Activated gamma-delta T cell (primary cell): ENCODE data around the gene CD46.

Experiments used
- DNase-seq: peaks from one replicate; lab custom pipeline; 2025; lab: John Stamatoyannopoulos, UW

CD46 gene

DNA sequence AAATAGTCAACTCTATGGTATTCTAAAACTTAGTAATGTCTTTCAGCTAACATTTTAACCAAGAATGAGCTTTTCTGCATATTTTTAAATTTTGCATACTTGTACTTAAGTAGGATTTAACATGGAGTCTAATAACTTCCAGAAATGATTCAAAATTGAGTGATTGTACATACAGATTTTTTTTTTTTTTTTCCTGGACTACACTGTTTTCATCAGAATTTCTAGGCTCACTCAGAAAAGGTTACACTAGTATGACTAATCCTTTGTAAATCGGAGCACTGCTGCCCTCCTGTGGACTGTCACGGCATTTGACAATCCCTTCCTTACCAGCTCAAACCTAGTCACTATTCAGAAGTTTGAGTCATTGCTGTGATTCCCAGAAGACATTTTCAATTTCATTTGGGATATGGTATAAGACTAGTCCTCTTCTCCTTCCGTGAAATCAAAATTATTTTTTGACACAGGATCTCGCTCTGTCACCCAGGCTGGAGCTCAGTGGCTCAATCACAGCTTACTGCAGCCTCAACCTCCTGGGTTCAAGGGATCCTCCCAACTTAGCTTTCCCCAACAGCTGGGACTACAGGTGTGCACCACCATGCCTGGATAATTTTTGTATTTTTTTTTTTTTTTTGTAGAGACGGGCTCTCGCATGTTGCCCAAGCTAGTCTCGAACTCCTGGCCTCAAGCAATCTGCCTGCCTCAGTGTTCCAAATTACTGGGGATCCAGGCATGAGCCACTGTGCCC lies 45.5 kb downstream of the CD46 start:
- DNase-seq: no peak

GRCh38 chr1:207798847-207799246 lies 47.0 kb downstream of the CD46 start:
- DNase-seq: no peak

GRCh38 chr1:207799989-207800648 lies 48.3 kb downstream of the CD46 start:
- no peak for DNase-seq

GRCh38 chr1:207801819-207802218 lies 50.0 kb downstream of the CD46 start:
- no peak for DNase-seq

DNA sequence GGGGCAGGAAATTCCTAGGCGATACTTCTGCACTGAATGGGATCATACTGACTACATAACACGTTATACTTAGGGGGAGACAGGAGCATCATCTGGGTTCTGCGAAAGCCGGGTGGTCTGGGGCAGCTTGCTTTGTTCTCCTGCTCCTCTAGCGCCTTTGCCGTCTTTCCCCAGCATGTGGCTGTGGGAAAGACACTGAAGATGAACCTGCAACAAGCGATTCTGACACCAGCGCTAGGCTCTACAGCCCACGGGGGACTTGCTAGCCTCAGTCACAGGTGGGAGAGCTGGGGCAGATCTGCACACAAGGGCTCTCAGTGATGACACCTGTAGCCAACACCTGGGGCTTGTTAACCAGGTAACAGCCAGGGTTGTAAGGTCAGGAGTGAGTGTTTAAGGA lies 51.8 kb downstream of the CD46 start:
- DNase-seq: no peak

DNA sequence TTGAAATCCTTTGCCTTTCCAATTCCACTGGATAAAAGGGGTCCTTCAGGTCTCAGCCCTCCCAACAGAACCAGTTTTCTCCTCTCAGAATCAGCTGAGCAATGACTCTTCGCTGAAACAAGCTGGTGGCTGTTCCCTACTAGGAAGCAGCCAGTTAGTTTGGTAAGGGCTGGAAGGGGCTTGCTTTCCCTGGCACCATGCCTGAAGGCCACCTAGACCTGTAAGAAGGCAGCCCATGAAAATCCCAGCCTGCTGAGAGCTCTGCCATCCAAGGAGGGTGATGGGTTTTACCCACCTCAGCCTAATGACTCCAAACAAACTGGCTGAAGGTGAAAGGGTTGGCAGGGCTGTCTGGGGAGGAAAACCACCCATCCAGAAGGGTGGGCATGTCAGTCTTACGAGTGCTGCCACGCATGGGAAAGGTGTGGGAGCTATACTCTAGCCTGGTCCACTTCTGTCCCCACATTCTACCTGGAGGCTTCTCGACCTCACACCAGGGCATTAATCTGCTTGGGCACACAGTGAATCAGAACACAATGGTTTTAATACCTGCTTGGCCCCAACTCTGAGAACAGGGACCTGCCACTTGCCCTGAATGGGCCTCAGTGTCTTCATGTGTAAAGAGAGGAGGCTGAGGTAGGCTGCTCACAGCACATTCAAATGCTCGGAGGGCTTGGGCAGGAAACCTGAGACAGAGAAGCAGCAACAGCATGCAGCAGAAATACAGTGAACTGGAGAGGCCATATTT lies 53.0 kb downstream of the CD46 start:
- no peak for DNase-seq

DNA sequence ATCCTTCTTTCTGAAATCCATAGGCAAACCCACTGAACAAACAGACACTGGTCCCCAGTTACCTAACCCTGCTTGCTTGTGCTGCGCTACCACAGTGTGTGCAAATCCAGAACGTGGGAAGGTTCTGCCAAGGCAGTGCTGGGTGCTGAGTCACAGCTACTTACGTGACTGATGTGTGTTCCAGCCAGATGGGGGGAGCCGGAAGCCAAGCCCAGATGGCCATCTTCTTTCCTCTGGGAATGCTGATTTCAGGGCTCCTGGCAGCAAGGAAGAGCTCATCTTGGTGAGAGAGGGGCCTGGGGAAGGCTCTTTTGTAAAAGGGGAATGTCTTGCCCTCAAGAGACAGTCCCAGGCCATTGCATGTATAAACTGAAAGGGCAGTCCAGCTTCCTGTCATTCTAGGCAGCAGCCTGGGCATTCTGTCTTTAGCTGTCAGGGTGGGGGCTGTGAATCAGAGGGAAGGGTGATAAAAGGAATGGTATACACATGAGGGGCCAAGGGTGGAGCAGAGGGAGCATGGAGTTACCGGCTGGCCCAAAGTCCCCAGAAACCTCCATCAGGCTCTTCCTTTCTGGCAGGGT lies 54.1 kb downstream of the CD46 start:
- DNase-seq: no peak

DNA sequence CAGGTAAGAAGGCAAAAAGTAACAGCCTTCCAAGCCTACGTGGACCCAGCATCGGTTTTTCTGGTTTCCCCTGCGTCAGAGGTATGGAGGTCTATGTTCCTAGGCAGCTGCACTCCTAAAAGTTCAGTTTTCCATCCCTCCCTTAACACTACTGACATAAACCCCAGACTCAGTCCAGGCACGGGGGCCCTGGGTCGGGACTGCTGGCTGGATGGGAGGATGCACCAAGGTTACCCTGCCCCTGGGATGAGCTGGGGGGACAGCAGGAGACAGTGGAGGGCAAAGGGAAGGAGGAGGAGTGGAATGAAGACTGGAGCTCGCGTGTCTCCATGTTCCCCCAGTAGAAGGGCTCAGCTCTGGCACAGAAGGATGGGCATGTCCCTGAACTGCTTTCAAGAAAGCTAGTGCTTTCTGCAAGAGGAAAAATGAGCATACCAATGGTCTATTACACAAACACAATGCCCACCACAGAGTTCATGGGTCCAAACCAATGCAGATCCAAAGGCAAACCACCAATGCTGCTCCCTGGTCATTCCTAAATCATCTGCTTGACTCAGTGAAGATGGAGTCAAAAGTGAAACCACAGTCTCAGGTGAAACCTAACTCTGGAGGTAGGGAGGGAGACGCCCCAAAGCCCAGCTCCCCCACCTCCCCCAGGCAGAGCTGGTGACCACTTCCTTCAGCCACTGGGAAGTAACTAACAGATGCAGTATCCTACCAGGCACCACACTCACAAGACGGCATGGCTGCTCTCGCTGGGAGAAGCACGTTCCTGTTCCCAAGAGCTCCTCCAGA lies 54.9 kb downstream of the CD46 start:
- DNase-seq: no peak

- no peak for DNase-seq
Observed at GRCh38 chr1:207807326-207807689, 55.5 kb downstream of the CD46 start.

GRCh38 chr1:207807690-207808321 lies 56.0 kb downstream of the CD46 start:
- no peak for DNase-seq

- DNase-seq: no peak
Observed at GRCh38 chr1:207808322-207808705, 56.5 kb downstream of the CD46 start.

GRCh38 chr1:207808911-207809555 lies 57.2 kb downstream of the CD46 start:
- no peak for DNase-seq

DNA sequence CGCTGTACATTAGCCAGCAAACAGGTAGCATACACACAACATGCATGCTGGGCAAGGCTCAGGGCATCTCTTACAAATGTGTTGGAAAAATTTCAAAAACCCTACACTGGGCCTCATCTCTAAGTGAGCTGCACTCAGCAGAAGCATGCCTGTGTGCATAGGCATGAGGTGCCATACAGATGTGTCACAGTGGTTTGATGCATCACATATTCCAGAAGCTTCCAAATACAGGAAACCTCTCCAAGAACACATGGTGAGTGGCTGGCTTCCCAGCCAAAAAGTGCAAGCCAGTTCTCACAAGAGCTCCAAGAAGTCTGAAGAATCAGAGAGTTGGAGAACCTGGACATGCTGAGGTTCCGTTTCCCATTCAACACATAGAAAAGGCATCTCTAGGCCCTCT lies 58.3 kb downstream of the CD46 start:
- DNase-seq: no peak

DNA sequence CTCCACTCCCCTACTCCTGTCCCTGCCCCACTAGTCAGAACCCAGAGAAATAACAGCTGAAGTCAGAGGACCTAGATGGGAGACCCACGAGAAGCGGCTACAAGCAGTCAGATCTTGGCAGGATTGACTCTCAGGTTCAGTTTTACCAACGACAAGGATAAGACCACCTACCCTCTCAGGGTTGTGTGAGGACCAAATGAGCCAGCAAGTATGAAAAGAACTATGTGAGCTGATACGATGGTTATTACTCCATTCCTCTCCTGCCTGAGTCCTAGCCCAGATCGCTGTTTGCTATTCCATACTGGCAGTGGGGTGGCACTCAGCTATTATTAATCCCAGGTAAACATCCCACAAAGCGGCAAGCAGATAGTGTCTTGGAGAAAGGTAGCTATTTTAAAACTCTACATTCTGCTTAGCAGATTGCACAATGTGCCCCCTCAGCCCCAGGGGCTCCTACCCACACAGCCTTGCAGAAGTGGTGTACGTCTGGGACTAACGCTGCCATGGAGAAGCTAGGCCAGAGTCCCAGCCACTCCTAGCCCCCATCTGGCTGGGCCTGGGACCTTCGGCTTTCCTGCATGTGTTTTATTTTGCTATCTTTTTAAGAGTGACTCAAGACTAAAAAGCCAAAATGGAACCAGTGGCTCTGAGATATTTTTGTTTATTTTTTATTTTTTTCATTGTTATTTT lies 58.9 kb downstream of the CD46 start:
- no peak for DNase-seq

DNA sequence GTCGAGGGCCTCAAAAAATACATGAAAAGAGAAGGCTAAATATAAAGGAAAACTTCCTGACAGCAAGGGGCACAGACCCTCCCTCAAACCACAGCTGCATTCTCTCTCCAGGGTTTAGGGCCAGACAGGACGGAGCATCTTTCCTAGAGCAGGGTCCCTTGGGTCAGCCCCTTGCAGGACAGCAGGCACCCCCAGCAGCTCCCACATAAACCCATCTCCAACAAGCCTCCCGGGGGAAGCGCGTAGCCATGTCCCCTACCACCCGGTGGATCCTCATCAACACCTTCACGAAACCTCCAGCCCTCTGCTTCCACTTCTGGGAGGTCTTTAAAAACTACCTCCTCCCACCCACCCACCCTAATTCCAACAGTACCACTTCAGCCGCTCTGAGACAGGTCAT lies 59.5 kb downstream of the CD46 start:
- no peak for DNase-seq

GRCh38 chr1:207811920-207812720 lies 60.3 kb downstream of the CD46 start:
- DNase-seq: no peak

- DNase-seq: no peak
Observed at GRCh38 chr1:207812778-207813511, 61.1 kb downstream of the CD46 start.

DNA sequence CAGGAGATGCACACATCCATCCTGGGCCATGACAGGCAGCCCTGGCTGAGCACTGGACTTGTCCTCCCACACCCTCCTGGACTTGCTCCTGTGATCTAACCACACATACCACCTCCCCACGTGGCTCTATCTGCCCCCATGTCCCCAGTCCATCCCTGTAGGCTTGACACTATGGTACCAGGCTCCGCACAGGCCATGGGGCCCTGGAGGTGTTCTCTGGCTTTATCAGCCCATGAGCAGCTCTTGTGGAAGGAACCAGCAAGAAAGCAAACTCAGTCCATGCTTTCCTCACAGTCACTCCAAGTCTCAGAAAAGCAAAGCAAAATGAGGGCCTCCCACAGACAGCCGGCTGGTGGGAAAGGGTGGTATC lies 61.6 kb downstream of the CD46 start:
- DNase-seq: no peak

DNA sequence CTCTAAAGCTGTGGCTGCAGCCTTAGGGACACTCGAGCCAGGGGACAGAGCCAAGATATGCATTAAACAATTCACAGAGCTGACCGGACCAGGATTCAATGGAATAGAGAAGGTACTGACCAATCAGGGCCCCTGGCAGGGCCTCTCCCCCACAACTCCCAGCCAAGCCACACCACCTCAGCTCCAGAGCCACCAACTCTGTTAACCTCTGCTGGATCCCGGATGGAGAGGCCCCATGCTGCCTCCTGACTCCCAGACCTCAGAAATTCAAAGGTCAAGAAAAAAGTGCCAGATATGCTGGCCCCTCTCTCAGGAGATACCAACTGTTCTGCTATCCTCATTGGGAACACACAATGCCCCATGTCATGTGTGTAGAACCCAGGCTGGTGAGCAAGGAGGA lies 62.1 kb downstream of the CD46 start:
- DNase-seq: no peak
